AG09309 (cell line): ENCODE measurements around the gene LDHAL6B.

Source experiments
- DNase-seq: peaks from one replicate; pipeline ENCODE4 v3.0.0-alpha.2; 2010; ENCODE audit warnings: low read depth
- H3K4me3 ChIP-seq: 2 replicates; pipeline ENCODE4 v1.5.1; 2011; ENCODE audit warnings: mild to moderate bottlenecking, low read depth, low read length, moderate library complexity; ENCODE audit not compliant: control insufficient read depth
- CTCF ChIP-seq: IDR thresholded peaks from 2 replicates; pipeline ENCODE4 v1.5.1; 2011; ENCODE audit warnings: mild to moderate bottlenecking, low read depth, low read length, inconsistent platforms; ENCODE audit not compliant: insufficient read depth, control insufficient read depth; ENCODE audit errors: missing control alignments

LDHAL6B gene

GRCh38 chr15:59237119-59237855, 30.6 kb downstream of the LDHAL6B start:
- H3K4me3 ChIP-seq: no peak overlapping the region
- TF ChIP-seq CTCF: no peak
- no peak for DNase-seq

GRCh38 chr15:59237924-59238331, 31.3 kb downstream of the LDHAL6B start:
- H3K4me3 ChIP-seq: no peak overlapping the region
- DNase-seq: no peak

GRCh38 chr15:59240036-59240435, 33.4 kb downstream of the LDHAL6B start:
- no peak for DNase-seq
- no peak overlapping the region for H3K4me3 ChIP-seq
- TF ChIP-seq CTCF: no peak

More at GRCh38 chr15:59237924-59238331, 31.3 kb downstream of the LDHAL6B start:
- no peak for TF ChIP-seq CTCF

GRCh38 chr15:59242649-59243048, 36.0 kb downstream of the LDHAL6B start:
- no peak for TF ChIP-seq CTCF
- no peak overlapping the region for H3K4me3 ChIP-seq
- DNase-seq: no peak

GRCh38 chr15:59243622-59244021, 37.0 kb downstream of the LDHAL6B start:
- no peak for DNase-seq
- H3K4me3 ChIP-seq: no peak overlapping the region
- TF ChIP-seq CTCF: no peak

DNA sequence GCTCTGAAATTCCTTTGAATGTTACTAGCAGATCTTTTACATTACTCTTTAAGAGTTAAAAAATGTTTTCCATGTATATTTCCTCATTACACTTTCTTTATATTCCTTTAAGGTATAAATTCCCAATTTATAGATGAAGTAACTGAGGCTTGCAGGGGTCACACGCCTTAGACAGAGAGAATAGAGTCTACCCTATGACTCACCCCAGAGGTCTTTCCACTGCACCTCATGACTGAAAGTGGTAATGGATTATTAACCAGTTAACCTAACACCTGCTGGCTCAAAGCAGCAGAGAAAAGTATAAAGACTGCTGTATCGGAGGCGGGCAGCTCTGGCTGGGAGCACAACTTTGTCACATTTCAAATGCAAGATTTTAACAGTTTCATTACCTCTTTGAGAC, 37.7 kb downstream of the LDHAL6B start:
- H3K4me3 ChIP-seq: no peak overlapping the region
- TF ChIP-seq CTCF: no peak
- no peak for DNase-seq
